Hepatic stellate cell (primary cell): ENCODE data around the gene TMEM169.
"Not testable (repeated sequence)": the region's sequence is repeated elsewhere in the genome, so short reads cannot be mapped to it uniquely, and the experiment has no call there.

Experiments used
- DNase-seq: peaks from one replicate; pipeline ENCODE4 v3.0.0; 2011; ENCODE audit warnings: low spot score

Gene TMEM169

DNA sequence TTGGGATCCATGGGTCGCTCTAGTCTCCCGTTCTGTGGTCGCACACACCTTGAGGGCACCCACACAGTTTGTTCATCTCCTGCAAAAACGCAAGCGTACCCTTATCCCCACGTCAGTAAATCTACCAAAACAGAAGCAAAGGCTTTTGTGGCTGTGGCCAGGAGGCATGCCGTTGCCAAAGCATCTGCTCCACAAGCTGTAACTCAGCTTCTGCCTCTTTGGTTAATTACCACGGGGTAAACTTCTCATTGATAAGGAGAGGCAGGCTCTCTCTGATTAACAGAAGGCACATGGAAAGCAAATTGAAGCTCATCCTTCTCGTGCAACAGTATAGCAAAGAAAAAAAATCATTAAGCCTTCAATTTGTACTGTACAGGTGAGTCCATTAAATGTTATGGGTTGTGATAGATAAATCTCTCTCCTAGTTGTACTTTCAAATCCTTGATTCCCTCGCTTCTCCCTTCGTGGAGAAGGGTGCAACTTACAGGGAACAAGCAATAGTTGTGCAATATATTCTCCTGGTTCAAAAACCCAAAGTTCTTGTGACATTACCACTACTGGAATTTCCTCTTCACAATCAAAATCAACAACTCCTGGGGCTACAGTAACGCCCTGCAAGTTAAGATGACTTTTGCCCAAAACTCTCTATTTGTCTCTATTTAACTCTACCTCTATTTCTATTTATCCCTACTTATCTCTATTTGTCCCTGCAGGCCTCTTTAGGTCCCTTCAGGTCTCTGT is 10.4 kb upstream of the TMEM169 start:
- no peak for DNase-seq

DNA sequence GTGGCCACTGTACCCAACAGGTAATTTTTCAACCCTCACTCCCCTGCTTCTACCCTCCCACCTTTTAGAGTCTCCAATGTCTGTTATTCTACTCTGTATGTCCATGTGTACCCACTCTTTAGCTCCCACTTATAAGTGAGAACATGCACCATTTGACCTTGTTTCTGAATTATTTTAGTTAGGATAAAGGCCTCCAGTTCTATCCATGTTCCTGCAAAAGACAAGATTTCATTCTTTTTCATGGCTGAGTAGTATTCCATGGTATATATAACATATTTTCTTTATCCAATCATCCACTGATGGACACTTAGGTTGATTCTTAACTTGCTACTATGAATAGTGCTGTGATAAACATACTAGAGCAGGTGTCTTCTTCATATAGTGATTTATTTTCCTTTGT is 9.2 kb upstream of the TMEM169 start:
- DNase-seq, result no peak

DNA sequence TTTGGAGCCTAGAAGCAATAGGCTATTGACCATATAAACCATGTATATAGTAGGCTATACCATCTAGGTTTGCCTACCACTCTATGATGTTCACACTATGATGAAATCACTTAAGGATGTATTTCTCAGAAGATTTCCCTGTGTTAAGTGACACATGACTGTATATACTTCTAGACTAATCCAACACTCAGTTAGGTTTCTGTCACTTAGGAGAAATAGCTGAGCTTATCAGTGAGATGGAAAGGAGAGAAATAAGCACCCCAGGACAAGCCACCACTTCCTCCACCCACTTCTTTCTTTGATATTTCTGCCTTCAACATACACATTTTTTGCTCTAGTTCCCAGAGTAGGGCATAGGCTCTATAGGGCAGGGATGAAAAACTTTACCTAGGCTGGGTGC is 7.9 kb upstream of the TMEM169 start:
- DNase-seq, result no peak

DNA sequence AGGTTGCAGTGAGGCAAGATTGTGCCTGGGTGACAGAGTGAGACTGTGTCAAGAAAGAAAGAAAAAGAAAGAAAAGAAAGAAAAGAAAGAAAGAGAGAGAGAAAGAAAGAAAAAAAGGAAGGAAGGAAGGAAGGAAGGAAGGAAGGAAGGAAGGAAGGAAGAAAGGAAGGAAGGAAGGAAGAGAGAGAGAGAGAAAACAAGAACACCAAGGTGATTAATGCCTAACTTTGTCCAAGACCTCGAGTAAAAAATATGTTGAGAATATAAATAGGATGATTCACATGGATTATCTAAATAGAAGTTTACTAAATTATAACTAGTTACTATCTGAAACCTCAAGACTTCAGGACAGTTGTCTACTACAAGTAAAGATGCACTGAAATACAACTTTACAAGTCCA is 7.3 kb upstream of the TMEM169 start:
- DNase-seq, result no peak

DNA sequence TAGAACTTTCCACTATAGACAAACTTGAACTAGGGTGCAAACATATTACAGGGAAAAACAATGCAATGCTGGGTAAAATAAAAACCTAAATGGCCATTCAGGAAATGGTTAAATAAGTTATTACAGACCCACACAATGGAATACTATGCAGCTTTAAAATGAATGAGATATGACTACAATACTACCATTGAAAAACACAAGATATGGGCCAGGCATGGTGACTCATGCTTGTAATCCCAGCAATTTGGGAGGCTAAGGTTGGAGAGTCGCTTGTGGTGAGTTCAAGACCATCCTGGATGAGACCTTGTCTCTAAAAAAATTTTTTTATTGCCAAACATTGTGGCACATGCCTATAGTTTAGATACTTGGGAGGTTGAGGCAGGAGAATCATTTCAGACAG is 6.9 kb upstream of the TMEM169 start:
- DNase-seq, result no peak

DNA sequence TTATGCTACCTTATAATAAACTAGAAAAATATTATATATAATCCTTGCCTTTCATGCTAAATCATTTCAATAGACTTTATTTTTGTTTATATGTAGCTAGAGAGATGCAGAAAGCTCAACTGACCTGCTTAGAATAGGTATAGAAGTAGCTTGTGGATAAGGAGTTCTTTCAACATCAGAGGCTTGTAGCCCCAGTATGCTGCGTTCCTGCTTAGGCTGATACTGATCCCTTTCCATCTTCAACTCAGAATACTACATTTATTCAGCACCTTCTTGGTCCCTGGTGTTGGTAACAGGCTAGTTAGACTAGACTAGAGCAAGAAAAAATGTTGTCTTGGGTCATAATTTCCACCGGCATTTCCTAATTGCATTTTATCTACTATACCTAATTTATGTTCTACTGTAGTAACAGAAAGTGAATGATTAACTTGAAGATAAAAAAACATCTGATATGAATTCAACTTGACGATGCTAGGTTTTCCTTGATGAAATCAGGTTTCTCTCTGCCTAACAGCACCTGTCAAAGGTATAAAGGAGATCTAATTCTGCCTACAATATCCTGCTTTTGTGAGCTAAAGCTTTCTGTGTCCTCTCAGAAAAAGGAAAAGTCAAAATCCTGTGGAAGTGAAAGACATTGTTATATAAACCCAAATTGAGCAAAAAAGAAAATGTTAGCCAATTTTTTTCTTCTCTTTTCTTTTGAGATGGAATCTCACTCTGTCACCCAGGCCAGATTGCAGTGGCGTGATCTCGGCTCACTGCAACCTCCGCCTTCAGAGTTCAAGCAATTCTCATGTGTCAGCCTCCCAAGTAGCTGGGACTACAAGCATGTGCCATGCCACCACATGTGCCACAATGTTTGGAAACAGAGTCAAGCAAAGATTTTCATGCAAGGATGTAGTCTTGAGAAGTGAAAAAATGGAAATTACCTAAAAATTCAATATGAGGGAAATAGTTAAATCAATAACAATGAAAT is 5.9 kb upstream of the TMEM169 start:
- DNase-seq, result no peak

DNA sequence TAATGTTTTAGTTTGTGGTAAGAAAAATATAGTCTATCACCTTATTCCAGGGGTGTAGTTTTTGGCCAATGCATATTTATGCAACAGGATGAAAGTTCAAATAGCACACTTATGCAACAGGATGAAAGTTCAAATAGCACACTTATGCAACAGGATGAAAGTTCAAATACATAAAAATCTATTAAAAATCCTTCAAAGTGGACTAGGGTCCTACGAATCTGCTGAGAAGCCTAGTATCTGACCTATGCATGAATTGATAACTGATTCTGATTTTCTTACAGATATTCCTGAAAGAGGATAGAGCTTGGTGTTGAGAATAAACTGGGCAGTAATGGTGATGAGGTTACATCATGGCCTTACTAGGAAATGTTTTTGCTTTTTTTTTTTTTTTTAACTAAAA is 2.9 kb upstream of the TMEM169 start:
- no peak for DNase-seq

DNA sequence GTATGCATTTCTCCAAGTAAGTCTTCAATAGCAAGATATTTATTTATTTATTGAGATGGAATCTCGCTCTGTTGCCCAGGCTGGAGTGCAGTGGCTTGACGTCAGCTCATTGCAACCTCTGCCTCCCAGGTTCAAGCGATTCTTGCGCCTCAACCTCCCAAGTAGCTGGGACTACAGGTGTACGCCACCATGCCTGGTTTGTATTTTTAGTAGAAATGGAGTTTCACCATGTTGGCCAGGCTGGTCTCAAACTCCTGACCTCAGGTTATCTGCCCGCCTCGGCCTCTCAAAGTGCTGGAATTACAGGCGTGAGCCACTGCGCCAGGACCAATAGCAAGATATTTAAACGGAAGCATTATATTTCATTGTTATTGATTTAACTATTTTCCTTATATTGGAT is 1.7 kb upstream of the TMEM169 start:
- not testable (repeated sequence) for DNase-seq

DNA sequence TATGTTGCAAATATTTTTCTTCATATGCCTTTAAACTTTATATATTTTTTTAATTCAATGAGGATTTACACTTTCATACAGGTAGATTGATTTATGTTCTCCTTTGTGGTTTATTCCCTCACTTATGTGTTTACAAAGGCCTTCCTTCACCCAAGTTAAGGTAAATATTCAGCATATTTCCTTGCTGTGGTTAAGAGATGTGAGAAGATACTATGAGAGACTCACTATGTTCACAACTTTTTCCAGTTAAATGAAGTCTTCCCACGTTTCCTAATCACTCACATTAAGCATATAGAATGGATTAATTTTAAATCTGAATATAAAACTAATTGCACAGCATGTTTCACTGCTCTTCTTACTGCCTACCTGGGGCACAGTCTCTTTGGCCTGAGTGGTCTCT is 707 bp upstream of the TMEM169 start:
- DNase-seq, result no peak

DNA sequence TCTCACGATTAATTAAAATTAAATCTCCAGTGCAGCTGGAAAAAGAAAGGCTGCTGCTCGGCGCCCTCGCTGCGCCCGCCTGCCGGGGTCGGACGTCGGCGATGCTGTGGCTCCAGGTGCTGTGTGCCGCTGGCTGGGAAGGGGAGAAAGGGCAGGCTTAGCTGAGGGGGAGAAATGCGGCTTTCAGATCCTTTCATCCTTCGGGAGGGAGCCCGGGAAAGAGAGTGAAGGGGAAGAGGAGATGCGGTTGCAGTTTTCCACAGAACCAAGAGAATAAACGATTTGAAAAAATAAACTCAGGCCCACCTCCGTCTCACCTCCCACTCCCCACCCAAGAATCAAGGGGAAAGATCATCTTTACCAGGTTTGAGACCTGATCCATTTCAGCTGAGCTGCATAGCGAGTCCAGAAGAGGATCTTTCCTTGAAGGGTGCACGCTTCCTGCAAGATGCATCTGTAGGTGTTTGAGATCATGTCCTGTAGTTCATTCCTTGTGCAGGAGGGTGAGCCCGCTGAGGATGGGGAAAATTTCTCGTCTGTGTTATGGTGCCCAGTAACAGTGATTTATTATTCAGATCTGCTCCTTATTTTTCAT is 495 bp downstream of the TMEM169 start:
- no peak for DNase-seq

DNA sequence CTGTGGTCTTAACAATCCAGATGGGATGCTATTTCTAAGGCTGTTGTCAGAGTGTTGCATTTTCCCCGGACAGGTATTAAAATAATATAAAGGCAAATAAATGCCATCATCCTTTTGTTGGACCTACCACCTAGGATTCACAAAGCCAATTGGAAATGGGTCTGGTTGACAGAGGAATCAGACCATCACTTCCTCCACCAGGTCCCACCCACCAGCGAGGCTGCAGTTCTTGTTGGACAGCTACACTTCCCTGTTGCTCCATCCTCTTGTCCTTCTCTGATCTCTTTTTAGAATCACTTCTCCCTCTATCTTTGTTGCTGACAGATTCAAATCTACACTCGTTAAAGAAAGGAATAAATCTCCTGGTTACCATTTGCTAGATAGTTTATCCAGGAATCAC is 1.1 kb downstream of the TMEM169 start:
- no peak for DNase-seq

DNA sequence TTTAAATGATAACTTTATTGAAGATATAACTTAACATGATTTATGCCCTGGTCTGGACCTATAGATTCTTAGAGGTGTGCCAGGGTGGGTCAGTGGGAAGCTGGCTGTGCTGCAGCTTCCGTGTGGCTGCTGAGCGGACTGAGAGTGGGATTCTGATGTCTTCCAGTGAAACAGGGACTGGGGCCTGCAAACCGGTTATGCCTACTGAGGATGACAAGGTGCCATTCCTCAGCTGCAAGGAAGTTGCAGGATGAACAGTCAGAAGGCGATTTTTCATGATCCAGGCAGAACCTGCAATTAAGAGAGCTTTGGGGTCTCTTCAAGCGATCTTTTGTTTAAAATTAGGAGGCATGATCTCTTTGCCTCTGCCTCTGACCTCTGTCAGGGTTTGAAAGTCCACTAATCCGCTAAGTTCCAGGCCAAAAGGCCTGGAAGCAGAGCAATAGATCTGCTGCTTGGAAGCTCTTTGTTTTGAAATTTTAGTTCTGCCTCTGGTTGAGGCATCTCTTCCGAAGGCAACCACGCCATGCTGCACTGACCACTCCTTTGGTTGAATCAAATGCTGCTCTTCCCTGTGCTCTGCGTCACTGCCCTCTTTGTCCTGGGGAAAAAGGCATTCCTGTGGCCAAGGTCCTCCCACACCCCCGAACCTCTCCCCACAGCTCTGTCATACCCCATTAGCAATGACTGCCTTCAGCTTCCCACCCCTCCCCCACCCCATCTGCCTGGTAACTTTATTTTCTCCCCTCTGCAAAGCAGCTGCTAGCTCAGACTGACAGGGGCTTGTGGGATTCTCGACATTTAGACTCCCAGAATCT is 2.0 kb downstream of the TMEM169 start:
- no peak for DNase-seq

DNA sequence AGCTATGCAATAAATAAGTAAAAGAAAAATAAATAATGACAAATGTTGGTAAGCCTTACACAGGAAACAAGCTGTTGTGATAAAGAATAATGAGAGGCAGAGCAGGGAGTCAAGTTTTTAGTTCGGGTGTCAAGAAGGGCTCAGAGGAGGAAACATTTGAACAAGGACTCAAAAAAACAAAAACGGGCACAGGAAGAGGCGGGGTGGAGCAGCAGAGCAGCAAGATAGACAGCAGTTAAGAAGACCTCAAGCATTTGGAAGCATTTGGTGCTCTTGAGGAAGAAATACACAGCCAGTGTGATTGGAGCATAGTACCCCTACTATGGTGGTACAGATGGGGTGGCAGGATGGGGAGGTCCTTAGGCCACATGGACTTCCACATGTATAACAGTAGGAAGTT is 2.8 kb downstream of the TMEM169 start:
- no peak for DNase-seq

DNA sequence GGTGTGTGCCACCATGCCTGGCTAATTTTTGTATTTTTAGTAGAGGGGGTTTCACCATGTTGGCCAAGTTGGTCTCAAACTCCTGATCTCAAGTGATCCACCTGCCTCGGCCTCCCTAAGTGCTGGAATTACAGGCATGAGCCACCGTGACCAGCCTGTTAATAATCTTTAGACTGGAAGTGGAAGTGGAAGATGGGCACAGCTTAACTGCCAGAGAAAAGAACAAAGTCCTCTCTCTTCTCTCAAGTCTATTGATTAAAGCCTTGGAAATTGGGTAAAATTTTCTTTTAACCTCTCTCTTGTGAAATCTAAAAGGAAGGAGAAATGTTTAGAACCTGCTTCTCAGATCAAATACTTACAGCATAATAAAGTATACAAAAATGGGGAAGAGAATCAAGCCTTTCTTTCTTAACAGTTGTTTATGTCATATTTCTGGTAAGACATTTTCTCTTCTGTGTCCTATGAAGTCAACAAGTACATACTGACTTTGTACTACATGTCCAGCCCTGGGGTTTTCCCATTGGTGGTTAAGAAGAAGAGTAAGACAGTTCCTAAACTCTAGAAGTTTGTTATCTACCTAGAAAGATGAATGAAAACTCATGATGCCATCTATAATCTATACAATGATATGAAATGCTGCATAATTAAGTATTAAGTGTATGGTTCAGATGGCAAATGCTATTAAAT is 4.6 kb downstream of the TMEM169 start:
- no peak for DNase-seq

DNA sequence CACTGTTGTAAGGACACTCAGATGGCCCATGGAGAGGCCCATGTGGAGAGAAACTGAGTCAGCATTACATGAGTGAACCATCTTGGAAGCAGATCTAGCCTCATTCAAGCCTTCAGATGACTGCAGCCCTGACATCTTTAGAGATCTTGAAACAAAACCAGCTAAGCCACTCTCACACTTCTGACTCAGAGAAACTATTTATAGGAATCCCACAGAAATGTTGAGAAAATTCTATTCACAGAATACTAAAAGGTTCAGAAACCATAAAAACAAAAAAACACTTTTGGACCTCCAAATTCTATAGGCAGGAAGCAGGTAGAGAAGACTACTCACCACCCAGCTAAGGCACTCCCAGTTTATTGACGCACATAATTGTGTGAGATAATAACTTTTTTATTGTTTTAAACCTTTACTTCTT is 8.7 kb downstream of the TMEM169 start:
- DNase-seq, result peak; percentile 43

DNA sequence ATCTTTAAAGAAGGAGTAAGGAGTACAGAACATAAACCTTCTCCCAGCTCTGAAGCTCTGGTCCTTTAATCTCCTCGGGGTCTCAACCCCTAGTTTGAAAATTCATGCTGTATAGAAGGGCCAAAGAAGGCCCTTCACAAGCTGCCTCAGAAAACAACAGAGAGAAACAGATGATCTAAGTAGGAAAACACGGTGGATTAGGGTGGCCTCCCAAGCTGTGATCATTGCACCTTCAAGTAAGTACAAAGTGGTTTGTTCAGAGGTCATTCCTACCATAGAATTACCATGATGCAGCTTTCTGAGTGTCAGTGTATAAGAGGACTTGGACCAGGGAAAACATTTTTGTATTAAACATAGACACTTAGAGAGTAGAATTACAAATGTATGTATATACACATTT is 10.9 kb downstream of the TMEM169 start:
- DNase-seq, result no peak

DNA sequence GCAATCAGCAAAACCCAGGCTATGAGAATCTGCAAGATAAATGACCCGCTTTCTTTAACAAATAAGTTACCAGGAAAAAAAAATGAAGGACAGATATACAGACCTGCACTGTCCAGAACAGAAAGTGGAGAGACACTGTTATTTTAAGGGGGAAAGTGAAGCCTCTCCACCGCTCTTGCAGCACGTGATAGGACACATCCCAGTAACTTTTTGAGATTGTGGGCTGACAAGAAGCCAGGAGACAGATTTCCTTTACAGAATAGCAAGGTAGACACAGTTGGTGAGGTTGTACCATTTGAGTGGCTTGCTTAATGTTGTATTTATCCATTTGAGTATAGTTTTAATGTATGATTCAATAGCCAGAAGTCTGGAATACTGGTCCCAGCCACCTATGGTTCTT is 13.0 kb downstream of the TMEM169 start:
- DNase-seq, result no peak

DNA sequence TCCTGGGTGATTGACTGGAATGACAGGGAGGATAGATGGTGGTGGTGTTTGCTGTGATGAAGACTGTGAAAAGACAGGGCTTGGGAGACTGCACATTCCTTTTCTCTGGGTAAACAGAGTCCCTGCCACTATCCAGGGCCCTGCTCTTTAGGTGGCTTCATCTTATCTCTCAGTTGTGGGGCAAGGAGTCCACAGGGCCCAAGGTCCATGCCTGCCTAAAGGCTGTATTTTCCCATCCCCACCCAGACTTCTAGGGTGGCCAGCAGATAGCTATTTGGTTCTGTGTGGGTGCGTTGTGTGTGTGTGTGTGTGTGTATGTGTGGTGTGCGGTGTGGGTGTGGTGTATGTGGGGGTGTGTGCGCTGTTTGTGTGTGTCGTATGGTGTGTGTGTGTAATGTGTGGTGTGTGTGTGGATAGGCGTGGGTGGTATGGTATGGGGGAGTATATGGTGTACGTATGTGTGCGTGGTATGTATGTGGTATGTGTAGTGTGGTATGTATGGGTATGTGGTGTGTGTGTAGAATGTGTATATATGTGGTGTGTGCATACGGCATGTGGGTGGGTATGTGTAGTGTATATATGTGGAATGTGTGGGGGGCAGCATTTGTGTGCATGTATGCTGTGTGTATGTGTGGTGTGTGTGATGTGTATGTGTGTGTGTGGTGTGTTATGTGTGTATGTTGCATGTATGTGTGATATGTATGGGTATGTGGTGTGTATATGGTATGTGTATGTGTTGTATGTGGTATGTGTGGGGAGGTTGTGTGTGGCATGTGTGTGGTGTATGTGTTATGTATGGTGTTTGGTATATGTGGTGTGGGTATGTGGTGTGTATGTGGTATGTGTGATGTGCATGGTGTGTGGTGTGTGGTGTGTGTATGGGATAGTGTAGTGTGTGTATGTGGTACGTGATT is 17.0 kb downstream of the TMEM169 start:
- no peak for DNase-seq

DNA sequence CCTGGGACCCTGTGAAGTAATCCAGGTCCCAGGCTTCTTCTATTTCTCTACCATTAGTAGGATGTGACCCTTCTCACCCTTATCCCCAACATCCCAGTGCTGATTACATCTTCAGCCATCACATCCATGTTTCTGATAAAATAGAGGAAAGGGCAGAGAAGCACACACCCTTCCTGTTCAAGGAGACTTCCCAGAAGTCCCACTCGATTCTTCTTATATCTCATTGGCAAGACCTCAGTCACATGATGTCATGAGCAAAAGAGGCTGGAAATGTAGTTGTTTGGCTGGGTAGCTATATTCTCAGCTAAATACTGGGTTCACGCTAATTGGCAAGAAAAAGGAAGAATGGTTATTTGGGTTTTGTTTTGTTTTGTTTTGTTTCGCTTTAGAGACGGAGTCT is 19.4 kb downstream of the TMEM169 start:
- DNase-seq, result no peak

DNA sequence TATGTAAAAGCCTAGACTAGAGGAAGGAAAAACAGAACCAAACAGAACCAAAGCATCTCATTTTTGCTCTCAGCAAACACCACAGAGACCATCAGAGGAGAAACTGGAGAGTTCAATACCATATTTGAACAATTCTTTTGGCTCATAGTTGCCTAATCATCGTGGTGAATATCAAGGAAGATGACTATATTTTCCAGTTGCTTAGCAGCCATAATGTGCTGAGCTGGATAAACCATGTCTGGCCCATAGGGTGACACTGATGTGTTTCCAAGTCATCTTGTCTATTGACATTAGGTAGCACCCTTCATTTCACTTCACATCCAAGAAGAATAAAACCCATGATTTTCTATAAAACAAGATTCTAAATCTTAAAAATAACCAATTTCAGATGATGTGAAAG is 21.5 kb downstream of the TMEM169 start:
- DNase-seq, result no peak
